ENCODE measurements around the gene TMEM108.

Gene TMEM108

GRCh38 chr3:133246119-133246518, 207.9 kb downstream of the TMEM108 start:
- DNase-seq = no peak

DNA sequence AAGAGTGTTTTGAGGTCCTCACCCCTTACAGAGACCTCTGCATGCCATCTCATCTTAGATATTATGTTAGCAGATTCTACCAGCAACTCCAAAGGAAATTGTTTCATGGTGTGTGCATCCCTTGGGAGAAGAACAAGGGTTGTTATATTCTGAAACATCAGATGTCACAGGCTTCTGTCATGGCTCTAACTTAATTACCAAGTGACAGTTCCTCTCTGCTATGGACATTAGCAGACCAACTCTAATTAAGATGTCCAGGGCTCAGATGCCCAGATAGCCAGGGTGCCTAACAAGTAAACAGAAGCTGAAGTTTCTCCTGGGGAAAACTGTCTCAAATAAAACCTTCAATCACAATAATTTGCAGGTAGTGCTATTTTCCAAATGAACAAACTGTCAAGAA, 208.6 kb downstream of the TMEM108 start:
- DNase-seq = no peak

GRCh38 chr3:133248389-133248788, 210.2 kb downstream of the TMEM108 start:
- DNase-seq = no peak

GRCh38 chr3:133249490-133249889, 211.3 kb downstream of the TMEM108 start:
- DNase-seq = no peak

DNA sequence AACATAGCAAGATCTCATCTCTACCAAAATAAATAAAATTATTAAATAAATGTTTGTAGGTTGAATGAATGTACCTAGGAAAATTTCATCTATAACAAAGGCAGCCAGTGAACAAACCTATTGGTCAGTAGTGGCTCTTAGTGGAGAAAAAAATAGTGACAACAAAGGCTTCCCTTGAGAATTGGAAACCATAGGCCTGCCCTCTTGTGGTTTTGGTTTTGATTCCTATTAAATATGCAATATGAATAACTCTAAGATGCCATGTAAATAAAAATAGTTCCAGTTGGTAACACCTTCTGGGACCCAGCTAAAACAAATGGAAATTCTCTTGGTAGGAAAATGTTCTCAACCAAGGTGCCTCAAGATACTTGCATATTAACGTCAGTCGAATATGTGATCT, 216.0 kb downstream of the TMEM108 start:
- DNase-seq = no peak

- DNase-seq = no peak
Observed at GRCh38 chr3:133254716-133255115, 216.5 kb downstream of the TMEM108 start.

DNA sequence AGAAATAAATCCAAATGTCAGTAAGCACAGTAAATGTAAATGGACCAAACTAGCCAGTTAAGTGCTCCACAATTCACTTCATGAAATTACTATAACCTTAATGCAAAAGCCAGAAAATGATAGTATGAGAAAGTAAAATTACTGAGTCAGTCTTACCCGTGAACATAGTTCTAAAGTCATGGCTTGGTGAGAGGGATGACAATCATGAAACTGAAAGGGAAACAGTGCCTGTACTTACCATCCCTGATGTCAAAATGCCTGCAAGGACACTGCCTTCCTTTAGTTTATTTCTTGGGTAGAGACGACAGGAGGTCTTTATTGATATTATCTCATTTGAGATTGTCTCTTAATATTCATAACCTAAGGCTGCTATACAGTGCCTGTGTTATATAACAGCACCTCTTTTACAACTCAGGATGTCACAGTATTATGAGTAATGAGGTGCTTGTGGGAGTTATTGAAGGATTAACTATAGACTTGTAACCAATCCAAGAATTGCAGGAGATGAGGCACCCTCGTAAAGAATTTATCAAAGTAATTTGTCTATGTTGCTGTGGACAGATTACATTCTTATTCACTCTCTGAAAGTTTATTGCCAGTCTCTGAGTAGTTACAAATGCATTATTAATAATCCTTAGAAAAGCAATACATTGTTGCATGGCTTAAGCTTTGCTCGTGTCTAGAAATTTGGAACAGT, 218.7 kb downstream of the TMEM108 start:
- no peak for DNase-seq

- DNase-seq = no peak
Observed at GRCh38 chr3:133258358-133258757, 220.2 kb downstream of the TMEM108 start.

DNA sequence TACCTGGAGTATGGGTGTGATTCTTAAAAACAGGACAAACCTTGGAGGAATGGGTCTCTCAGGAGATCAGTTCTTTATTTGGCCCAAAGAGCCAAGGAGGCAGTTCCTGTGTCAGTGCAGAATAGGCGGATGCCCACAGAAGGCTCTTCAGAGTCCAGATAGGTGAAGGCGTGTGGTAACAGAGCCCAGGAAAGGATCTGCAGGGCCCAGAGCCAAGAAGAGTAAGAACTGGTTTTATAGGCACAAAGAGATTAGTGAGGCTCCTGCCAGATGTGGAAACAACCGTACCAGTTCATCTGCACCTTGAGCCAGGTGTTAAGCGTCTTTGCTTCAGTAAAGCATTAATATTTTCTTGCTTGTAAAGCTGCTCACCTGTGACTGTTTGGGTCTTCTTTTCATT, 221.6 kb downstream of the TMEM108 start:
- no peak for DNase-seq

DNA sequence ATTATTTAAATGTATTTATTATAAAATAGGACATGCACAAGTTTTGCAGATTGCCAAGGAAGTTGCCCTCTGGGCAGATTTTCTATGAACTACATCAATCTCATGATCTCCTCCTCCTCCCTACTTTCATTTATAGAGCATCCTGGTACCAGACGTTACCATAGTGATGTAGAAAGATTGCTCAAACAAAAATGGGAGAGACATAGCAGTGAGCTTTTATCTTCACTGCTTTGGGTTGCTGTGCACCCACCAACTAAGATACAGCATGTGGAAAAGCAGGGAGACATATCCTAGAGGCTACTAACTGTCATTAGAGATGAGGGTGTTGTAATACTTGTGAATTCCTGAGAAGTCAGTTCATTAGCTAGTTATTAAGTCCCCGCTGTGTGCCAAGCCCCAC, 224.1 kb downstream of the TMEM108 start:
- no peak for DNase-seq

DNA sequence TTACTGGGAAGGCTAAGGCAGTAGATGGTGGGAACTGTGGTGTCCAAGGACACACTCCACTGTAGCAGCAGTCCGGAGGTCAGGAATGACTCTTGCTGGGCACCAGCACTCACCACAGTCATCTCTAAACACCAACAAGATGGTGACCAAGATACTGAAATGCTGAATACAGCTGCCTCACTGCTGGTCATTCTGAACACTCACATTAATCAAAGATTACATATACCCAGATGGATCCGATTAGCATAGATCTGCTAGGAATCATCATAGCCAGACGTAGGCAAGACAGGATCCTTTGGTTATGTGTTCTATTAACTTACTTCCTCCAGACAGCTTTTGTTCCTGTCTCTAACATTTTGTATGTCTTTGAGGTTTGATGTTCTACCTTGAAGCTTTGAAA, 226.7 kb downstream of the TMEM108 start:
- no peak for DNase-seq

GRCh38 chr3:133268726-133269134, 230.5 kb downstream of the TMEM108 start:
- DNase-seq = no peak

DNA sequence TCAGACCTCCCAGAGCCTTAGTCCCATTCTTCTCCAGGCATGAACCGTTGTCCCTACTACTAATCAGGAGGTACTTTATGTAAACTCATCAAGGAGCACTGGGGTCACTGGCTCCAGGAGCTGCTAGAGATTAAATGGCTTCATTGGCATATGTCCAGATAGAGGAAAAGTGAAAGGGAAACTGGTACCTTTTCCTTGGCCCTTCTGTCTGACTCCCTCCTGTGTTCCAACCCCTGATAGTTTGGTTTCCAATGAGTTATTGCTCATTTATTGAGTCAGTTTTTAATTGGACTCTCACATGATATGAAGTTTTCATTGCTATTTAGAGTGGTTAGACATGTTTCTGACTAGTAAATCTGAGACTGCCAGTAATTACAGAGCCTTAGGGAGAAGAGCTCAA, 231.2 kb downstream of the TMEM108 start:
- no peak for DNase-seq

GRCh38 chr3:133270631-133271030, 232.4 kb downstream of the TMEM108 start:
- DNase-seq = no peak

DNA sequence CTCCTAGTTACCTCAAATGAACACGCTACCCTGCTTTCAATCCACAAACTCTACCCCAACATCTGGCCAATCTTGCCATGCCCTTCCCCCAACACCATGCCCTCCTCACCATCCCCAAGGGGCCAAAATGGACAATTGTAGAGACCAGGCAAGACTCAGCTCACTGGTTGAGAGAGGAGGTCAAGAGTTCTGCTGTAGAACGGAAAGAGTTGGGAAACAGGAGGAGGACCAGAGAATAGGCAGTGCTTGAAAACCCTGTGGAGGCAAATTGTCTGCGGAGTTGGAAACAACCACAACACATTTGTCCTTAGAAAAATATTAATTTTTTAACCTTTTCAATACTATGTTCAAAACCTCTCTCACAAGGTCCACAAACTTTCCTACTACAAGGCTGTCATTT, 232.9 kb downstream of the TMEM108 start:
- no peak for DNase-seq

GRCh38 chr3:133271539-133271938, 233.3 kb downstream of the TMEM108 start:
- DNase-seq = no peak

DNA sequence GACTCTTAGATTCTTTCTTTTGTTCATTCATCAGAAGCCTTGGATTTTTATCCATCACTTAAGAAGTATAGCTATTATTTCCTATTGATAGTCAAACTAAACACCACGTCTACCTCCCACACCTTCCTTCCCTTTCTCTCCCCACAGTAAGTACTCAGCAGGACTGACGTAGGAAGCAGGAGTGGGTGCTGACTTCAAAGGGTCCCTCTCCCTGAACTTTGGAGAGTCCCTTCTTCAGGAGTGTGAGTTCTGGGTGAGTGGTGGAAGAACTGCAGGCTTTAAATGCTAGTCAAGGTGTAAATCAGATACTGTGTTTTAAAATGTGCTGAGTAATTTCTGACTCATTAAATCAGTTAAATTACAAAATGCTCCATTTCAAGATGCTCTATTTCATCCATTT, 235.2 kb downstream of the TMEM108 start:
- DNase-seq = no peak

GRCh38 chr3:133274477-133274876, 236.3 kb downstream of the TMEM108 start:
- DNase-seq = no peak

- no peak for DNase-seq
Observed at GRCh38 chr3:133276594-133276993, 238.4 kb downstream of the TMEM108 start.

DNA sequence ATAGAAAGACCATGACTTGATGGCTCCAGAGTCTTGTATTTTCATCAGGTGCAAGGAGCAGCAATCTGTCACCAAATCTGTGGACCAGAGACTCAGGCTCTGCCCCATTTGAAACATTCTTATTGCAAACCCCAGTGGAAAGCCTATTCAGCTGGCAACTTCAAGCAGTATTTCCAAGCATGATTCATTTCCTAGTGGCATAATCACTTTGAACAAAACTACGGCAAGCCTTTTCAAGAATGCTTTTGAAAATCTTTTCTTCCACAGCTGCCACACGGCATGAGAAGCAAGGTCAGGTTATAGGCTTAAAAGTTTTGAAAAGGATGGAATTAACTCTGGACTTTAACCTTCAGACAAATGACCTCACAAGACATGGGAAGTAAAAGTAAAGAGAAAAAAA, 239.6 kb downstream of the TMEM108 start:
- no peak for DNase-seq

GRCh38 chr3:133278260-133279043, 240.3 kb downstream of the TMEM108 start:
- no peak for DNase-seq

DNA sequence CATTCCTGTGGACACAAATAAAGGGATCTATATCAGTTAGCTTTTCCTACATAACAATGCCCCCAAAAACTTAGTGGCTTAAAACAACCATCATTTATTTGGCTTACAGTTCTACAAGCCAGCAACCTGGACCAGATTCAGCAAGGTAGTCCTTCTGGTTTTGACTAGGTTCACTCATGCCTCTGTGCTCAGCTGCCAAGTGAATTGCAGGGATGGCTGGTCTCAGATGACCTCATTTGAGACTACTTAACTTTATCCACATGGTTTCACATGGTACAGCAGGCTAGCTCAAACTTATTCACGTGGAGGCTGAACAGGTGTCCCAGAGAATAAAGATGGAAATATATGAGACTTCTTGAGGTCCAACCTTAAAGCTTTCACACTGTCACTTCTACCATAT, 242.4 kb downstream of the TMEM108 start:
- no peak for DNase-seq

GRCh38 chr3:133282236-133282635, 244.0 kb downstream of the TMEM108 start:
- DNase-seq = no peak

GRCh38 chr3:133283958-133284807, 246.0 kb downstream of the TMEM108 start:
- DNase-seq = no peak

Data from right forelimb (tissue), 1 donor.